HG03342 (cell line): Measurements from ENCODE around the gene FPGT.
"Not testable (repeated sequence)": the region's sequence is repeated elsewhere in the genome, so short reads cannot be mapped to it uniquely, and the experiment has no call there.

ENCODE experiments used
- ATAC-seq: cut with Tn5 transposase; IDR thresholded peaks from one replicate; pipeline ENCODE4 v1.9.1; 2021; ENCODE audit warnings: mild to moderate bottlenecking, moderate library complexity; ENCODE audit not compliant: unreplicated experiment

Gene FPGT

DNA sequence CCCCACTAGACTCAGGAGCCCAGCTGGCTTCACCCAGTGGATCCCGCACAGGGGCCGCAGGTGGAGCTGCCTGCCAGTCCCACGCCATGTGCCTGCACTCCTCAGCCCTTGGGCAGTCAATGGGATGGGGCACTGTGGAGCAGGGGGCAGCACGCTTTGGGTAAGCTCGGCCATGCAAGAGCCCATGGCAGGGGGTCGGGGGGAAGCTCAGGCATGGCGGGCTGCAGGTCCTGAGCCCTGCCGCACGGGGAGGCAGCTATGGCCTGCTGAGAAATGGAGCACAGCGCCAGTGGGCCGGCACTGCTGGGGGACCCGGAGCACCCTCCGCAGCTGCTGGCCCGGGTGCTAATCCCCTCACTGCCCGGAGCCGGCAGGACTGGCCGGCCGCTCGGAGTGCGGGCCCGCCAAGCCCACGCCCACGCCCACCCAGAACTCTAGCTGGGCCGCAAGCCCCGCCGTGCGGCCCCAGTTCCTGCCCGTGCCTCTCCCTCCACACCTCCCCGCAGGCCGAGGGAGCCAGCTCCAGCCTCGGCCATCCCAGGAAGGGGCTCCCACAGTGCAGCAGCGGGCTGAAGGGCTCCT lies 55.3 kb downstream of the FPGT start:
- not testable (repeated sequence) for ATAC-seq
